ENCODE data around the gene PHC2.

The PHC2 gene

GRCh38 chr1:33287317-33287716, 143.6 kb downstream of the PHC2 start:
- no peak for DNase-seq

DNA sequence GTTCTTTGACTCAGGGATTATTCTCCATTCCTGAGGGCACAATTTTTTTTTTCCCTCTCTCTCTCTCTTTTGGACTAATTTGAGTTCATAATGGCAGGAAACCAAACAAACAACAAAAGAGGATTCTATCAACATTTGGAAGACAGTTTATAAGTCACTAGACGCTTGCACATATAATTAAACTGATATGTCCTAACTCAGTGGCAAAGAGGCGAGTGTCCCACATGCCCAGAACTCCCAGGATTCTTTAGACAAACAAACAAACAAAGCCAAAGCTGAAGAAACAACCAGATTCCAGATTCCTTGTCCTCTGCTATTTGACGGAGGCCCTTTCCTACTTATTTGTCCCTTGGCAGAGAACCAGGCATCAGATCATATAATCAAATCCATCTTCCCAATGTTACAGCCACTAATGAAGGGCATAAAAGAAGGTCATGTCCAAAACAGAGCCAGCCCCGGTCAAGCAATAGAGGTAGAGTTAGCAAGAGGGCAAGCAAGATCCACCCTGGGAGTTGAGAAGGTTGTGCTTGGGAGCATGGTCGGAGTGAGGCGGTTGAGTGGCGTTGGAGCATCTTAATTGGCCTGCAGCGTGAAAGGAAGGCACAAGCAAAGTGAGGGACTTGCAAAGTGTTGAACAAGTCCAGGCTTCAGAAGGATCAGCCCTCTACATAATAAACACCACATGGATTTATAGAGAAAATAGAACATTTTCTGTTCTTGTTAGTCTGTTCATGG, 144.3 kb downstream of the PHC2 start:
- DNase-seq: no peak

DNA sequence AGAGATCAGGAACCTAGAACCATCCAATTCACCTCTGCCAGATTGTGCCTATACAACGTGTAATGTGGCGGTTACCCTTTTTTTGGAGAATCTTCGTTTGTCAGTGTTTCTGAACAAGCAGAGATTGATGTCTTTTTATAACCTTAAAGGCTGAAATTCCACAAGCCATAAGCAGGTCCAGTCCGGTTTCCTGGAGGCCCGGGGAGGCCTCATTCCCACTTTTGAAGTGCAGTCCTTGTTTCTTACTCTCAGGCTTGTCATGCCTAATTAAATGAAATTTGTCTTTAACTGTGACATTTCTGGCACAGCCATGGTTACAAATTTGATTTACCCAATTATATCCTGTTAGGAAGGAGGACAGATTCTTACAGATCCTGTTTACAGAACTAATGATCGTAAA, 146.8 kb downstream of the PHC2 start:
- no peak for DNase-seq

- no peak for DNase-seq
Observed at GRCh38 chr1:33282791-33283190, 148.1 kb downstream of the PHC2 start.

DNA sequence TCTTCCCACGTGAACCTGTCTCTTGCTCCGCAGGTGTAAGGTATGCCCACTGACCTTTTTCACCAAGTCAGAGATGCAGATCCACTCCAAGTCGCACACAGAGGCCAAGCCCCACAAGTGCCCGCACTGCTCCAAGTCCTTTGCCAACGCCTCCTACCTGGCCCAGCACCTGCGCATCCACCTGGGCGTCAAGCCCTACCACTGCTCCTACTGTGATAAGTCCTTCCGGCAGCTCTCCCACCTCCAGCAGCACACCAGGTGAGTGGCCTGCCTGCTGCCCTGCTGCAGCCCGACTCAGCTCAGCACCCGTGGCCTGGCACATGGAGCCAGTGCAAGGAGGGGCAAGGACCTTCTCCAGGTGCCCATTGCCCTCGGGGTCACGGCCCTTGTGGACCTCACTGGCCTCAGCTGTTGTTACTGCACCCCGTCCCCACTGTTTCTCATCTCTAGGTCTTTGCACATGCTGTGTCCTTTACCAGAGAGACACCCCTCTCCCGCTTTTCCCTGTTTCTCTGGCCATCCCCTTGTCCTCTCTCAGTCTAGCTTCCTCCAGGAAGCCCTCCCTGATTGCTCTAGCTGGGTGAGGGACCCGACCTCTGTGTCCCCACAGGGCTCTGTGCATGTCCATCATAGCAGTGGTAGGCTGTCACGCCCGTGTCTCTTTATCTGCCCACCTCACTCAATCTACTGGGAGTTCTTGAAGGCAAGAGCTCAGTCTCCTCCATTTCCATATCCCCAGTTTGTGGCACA, 149.2 kb downstream of the PHC2 start:
- no peak for DNase-seq

- DNase-seq: no peak
Observed at GRCh38 chr1:33280091-33280661, 150.7 kb downstream of the PHC2 start.

- DNase-seq: no peak
Observed at GRCh38 chr1:33277488-33278084, 153.3 kb downstream of the PHC2 start.

GRCh38 chr1:33276573-33277298, 154.2 kb downstream of the PHC2 start:
- no peak for DNase-seq

DNA sequence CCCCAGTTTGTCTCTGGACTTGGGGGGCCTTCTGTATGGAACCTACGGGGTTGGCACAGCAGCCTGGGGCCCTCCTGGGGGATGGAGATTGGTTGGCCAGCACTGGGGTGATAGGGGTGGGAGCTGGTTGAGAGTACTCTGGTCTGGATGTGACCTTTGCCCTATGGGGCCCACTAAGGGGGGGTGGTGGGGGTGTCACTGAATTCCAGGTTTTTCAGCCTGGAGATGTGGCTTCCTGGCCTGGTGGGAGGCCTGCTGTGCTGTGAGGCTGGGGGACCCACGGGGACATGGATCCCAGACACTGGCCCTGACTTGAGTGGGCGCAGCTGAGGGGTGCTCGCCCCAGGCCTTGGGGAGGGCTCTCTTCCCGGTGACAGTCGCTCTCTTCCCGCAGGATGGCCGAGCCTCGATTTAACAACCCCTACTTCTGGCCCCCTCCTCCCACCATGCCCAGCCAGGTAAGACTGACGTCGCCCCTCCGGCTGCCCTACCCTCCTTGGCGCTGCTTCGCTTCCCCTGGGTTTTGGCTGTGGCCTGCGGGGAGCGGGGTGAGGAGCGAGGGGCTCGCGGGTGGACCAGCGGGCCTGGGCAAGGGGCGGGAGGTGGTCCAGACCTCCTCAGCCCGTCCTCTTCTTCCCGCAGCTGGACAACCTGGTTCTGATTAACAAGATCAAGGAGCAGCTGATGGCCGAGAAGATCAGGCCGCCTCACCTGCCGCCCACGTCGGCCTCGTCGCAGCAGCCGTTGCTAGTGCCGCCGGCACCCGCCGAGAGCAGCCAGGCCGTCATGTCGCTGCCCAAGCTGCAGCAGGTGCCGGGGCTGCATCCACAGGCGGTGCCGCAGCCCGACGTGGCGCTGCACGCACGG, 155.0 kb downstream of the PHC2 start:
- DNase-seq: no peak

- DNase-seq: no peak
Observed at GRCh38 chr1:33275195-33275594, 155.7 kb downstream of the PHC2 start.

- no peak for DNase-seq
Observed at GRCh38 chr1:33274446-33274845, 156.4 kb downstream of the PHC2 start.

DNA sequence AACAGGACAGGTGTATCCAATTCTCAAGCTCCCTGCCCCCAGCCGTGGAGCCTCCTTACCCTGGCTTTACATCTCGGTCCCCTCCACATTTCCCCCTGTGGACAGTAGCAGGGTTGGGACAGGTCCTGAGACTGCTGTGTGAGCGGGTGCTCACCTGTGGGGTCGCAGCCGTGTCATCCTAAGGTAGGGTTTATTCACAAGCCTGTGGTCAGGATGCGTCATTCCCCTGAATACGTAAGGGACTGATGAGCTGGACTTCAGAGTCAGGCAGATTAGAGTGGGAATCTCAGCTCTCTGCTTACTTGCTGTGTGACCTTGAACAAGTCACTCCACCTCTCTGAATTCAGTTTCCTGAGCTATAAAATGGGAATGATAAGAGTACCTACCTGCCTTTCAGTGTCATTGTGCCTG, 156.9 kb downstream of the PHC2 start:
- DNase-seq: no peak
